IPS DF 4.7 (cell line): ENCODE results near the gene CNTN4.
"Not testable (repeated sequence)": the region's sequence is repeated elsewhere in the genome, so short reads cannot be mapped to it uniquely, and the experiment has no call there.

Experiments
- DNase-seq: peaks from one replicate; pipeline ENCODE4 v3.0.0-alpha.2; 2013; ENCODE audit warnings: low spot score; ENCODE audit errors: extremely low read depth

Gene CNTN4

DNA sequence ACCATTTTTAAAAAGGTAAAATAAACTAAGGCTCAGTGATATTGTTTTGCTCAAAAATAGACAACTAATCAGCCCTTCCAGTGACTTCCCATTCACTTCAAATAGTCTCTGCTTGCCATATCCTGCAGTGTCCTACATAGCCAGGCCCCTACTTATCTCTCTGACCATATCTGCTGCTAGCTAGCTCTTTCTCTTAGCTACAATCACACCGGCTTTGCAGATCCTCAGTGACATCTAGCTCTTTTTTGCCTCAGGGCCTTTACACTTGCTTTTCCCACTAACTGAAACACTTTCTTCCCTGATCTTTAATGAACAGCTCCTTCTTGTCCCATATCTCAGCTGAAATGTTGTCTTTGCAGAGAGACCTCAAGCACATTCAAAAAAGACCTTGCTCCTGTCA lies 850.2 kb downstream of the CNTN4 start:
- DNase-seq: no peak

GRCh38 chr3:2950159-2950558 lies 851.5 kb downstream of the CNTN4 start:
- DNase-seq: no peak

GRCh38 chr3:2957115-2957514 lies 858.4 kb downstream of the CNTN4 start:
- no peak for DNase-seq

- DNase-seq: no peak
Observed at GRCh38 chr3:2958551-2958950, 859.9 kb downstream of the CNTN4 start.

GRCh38 chr3:2961576-2961975 lies 862.9 kb downstream of the CNTN4 start:
- no peak for DNase-seq

DNA sequence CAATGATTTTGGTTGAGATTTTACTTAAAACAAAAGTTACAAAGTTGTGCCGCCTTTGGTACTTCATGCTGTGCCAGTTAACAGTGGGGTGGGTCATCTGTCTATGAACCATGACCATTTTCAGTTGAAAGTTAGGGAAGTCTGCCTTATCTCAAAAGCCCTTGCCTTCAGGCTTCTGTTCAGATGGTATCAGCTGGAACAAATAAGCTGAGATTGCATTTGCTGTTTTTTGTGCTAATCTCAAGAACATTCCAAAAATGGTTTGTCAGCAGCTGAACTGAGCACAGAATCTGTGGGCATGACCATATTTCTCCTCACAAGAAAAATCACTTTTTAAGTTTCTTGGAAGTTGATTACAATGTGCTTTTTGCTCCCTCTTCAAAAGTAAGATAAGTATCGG lies 869.2 kb downstream of the CNTN4 start:
- no peak for DNase-seq

GRCh38 chr3:2968475-2968874 lies 869.8 kb downstream of the CNTN4 start:
- no peak for DNase-seq

GRCh38 chr3:2976212-2976611 lies 877.5 kb downstream of the CNTN4 start:
- no peak for DNase-seq

GRCh38 chr3:2976796-2977195 lies 878.1 kb downstream of the CNTN4 start:
- DNase-seq: no peak

DNA sequence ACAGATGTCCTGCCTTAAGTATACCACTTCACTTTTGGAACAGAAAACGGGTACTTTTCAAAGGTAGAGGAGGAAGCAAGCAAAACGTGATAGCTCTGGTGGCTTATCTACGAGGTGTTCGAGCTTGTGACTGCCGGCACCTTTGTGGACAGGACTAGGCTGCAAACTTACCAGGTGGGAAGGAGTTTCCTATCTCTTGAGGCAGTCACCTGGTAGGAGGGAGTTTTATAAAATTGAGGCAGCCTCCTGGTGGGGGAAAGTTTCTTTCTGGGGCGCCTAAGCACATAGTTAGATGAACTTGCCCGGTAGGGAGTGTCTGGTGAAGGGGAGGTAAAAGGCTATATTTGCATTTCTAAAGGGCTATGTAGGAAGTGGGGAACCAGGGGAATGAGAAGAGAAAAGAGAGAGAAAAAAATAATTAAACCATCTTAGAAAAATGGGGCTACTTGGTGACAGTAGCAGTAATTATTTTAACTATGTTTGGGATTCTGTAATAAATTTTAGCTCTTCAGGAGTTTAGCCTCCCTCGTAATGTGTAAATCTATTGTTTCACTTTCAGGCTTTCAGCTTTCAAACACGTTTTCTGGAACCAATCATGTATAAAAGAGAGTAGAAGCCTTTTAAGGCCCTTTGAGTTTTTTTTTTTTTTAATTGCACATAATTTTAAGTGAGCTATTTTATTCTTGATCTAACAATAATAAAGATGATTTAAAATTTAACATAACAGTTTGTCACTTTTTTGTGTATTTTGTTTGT lies 880.5 kb downstream of the CNTN4 start:
- no peak for DNase-seq

GRCh38 chr3:2984005-2984830 lies 885.6 kb downstream of the CNTN4 start:
- DNase-seq: no peak

DNA sequence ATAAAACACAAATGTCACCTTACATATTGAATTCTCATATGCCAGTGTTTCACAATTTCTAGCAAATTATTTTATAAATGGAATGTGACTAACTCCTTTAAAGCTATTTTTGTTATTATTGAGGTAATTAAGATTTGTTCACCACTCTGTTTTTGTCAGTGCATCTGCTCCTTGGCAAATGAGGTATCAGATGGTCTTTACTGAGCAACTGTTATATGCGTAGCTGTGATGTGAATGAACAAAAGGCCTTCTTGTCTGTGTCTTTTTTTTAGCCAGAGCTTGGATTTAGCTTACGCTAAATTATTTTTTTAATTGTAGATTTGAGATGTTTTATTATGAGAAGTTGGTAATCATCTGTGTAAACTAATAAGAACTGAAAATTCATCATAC lies 886.2 kb downstream of the CNTN4 start:
- no peak for DNase-seq

- no peak for DNase-seq
Observed at GRCh38 chr3:2985479-2985878, 886.8 kb downstream of the CNTN4 start.

DNA sequence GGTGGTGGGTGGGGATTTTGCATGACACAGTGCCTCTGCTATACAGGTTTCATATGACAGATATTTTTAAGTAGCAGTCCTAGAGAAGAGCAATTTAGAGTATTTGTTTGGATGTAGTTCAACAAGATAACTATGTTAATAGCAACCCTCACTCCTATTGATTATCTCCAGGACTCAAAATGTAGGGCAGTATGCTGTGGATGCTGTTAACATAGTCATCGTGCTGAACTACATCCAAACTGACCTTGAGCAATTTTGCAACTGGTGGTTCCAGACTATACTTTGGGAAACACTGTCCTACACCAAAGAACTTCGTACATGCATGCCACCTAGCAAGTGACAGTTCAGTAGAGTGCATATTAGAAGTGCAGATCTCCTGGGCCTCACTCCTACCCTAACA lies 893.9 kb downstream of the CNTN4 start:
- no peak for DNase-seq

- DNase-seq: not testable (repeated sequence)
Observed at GRCh38 chr3:2993130-2993529, 894.5 kb downstream of the CNTN4 start.

- DNase-seq: no peak
Observed at GRCh38 chr3:2993736-2994135, 895.1 kb downstream of the CNTN4 start.

DNA sequence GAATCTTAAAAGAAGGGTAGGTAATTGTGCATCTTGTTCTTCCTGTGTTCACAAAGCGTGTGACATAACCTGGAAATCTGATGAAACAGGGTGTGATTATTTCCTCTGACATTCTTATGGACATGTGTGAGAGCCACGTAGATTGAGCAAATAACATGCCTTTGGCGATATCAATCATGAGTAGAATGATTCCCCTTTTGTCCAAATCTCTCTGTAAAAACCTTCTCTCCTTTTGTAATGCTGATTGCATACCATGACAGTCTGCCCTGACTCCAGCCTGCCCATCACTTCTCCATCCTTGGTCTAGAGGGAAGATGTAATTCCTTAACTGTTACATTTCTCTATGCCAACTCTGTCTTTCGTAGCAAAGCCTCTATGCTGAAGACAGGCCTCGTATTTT lies 896.5 kb downstream of the CNTN4 start:
- DNase-seq: no peak

DNA sequence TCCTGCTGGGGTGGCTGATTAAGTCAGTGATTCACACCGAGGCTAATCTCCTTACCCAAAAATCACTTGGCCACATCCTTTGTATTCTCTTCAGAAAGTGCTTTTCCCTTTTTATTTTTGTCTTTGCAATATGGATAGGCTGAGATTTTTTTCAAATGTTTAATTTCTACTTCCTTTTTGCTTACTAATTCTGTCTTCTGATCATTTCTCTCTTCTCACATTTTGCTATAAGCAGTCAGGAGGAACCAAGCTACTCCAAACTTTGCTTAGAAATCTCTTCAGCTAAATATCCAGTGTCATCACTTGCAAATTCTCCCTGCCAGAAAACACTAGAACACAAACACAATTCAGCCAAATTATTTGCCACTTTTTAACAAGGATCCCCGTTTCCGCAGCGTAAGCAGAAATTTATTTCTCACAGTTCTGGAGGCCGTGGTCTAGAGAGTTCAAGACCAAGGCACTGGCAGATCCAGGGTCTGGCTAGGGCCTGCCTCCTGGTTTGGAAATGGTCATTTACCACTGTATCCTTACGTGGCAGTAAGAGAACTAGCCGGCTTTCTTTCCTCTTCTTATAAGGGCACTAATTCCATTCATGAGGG lies 906.6 kb downstream of the CNTN4 start:
- DNase-seq: no peak

DNA sequence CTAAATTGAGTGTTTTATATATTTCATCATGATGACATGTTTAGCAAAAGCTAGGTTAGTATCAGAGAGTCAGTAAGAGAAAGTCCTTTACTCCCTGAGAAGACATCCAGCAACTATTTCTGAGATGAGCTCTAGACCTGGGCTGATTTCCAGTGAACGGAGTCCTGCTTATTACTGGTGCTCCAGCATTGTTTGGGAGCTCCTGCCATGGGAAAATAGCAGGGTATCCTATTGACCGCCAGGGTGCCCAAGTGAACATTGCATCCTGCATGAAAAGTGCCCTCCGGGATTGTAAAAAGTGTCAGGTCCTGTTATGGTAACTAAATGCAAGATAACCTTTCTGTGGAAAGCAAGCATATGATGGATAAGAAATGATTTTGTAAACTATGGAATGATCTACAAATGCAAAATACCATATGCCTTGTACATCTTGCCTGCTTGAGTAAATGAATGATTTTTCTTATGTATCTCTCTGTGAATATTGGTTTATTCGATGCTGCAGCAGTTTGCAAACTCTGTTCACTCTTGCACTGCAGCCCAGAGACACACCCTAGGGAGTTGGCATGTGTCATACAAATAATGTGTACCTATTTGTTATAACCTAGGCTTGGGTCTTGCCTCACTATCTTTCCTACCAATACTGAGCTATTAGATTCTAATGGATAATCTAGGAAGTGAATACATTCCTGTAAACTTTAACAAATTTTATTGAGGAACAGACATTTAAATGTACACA lies 914.8 kb downstream of the CNTN4 start:
- no peak for DNase-seq

GRCh38 chr3:3015185-3016089 lies 916.8 kb downstream of the CNTN4 start:
- no peak for DNase-seq

GRCh38 chr3:3016226-3016625 lies 917.6 kb downstream of the CNTN4 start:
- DNase-seq: no peak
